Naive thymus-derived CD4-positive, alpha-beta T cell (primary cell): ENCODE data around the gene ARFGAP1. TPM values are rescaled to one million over a fixed set of nuclear protein-coding genes. Genes with fewer than 3 reads are reported as not detected.

Experiments used
- ATAC-seq: fragments of 150-1000 bp; cut with Tn5 transposase; 2 replicates; pipeline ENCODE4 v1.10.0; 2021; ENCODE audit warnings: mild to moderate bottlenecking, moderate library complexity
- CTCF ChIA-PET: fragments of 350-600 bp; sonication (Branson Sonifier 250); formaldehyde crosslinking; loops from one replicate; lab custom pipeline; 2021; ENCODE audit warnings: antibody characterized with exemption; lab: Charles Lee
- POLR2A ChIA-PET: fragments of 350-600 bp; sonication (Branson Sonifier 250); formaldehyde crosslinking; loops from one replicate; lab custom pipeline; 2021; ENCODE audit warnings: antibody characterized with exemption, inconsistent platforms; lab: Charles Lee
- DNase-seq, 9 donors: peaks; one replicate each; pipeline versions ENCODE4 v3.0.0 to v3.0.0-alpha.2; 2020 to 2022; ENCODE audit warnings: mixed read lengths in 1 of 9
- H3K27ac ChIP-seq: one replicate; pipeline ENCODE4 v1.7.0; 2013; ENCODE audit warnings: mild to moderate bottlenecking, low read depth, low read length, moderate library complexity
- H3K27me3 ChIP-seq, 2 donors: one replicate each; pipeline ENCODE4 v1.7.0; 2013; ENCODE audit warnings: low read length in 2 of 2, mild to moderate bottlenecking in 2 of 2, moderate library complexity in 2 of 2; ENCODE audit not compliant: control insufficient read depth in 2 of 2, insufficient read depth in 2 of 2
- H3K36me3 ChIP-seq, 3 experiments: 1 replicate in 2 of 3; 2 replicates in 1 of 3; pipeline ENCODE4 v1.7.0; 2013; ENCODE audit warnings: low read length in 3 of 3, mild to moderate bottlenecking in 3 of 3, moderate library complexity in 1 of 3; ENCODE audit not compliant: insufficient read depth in 3 of 3, control insufficient read depth in 2 of 3
- H3K4me1 ChIP-seq, 2 donors: one replicate each; pipeline ENCODE4 v1.7.0; 2013; ENCODE audit warnings: low read length in 2 of 2, mild to moderate bottlenecking in 2 of 2, moderate library complexity in 1 of 2; ENCODE audit not compliant: control insufficient read depth in 2 of 2, insufficient read depth in 2 of 2
- H3K4me3 ChIP-seq: 2 replicates; pipeline ENCODE4 v1.7.0; 2013; ENCODE audit warnings: mild to moderate bottlenecking, low read length
- H3K9me3 ChIP-seq, 3 experiments: 1 replicate in 2 of 3; 2 replicates in 1 of 3; pipeline ENCODE4 v1.7.0; 2013; ENCODE audit warnings: low read length in 3 of 3; ENCODE audit not compliant: control insufficient read depth in 2 of 3
- H3K27ac Mint-ChIP-seq, 9 donors: one replicate each; pipeline ENCODE4 v1.8.0; 2020 to 2022; ENCODE audit warnings: mixed read lengths in 9 of 9, mild to moderate bottlenecking in 8 of 9, moderate library complexity in 5 of 9, inconsistent platforms in 2 of 9
- H3K27me3 Mint-ChIP-seq, 5 donors: one replicate each; pipeline ENCODE4 v1.8.0; 2021 to 2022; ENCODE audit warnings: mixed read lengths in 5 of 5, mild to moderate bottlenecking in 1 of 5
- H3K36me3 Mint-ChIP-seq, 5 donors: one replicate each; pipeline ENCODE4 v1.8.0; 2020 to 2022; ENCODE audit warnings: mixed read lengths in 5 of 5, mild to moderate bottlenecking in 3 of 5, inconsistent platforms in 1 of 5
- H3K4me1 Mint-ChIP-seq, 7 donors: one replicate each; pipeline ENCODE4 v1.8.0; 2020 to 2022; ENCODE audit warnings: mixed read lengths in 7 of 7, mild to moderate bottlenecking in 3 of 7, inconsistent platforms in 1 of 7
- H3K4me3 Mint-ChIP-seq, 10 donors: one replicate each; pipeline ENCODE4 v1.8.0; 2020 to 2022; ENCODE audit warnings: mild to moderate bottlenecking in 10 of 10, mixed read lengths in 10 of 10, moderate library complexity in 6 of 10, inconsistent platforms in 2 of 10
- H3K9me3 Mint-ChIP-seq, 11 donors: one replicate each; pipeline ENCODE4 v1.8.0; 2020 to 2022; ENCODE audit warnings: mixed read lengths in 11 of 11, mild to moderate bottlenecking in 4 of 11, inconsistent platforms in 1 of 11, moderate library complexity in 1 of 11
- intact Hi-C, 2 donors: fragments of 100-400 bp; cut with micrococcal nuclease; formaldehyde crosslinking; loops; one replicate each; pipeline ENCODE4 v1.15.1; 2023
- polyA plus RNA-seq, 2 donors: library from polyadenylated mRNA; unstranded; fragments of 300-500 nt; fragmentation: Illumina TruSeq; gene quantifications; one replicate each; pipeline ENCODE4 v1.2.3, GENCODE V29; 2021
- total RNA-seq, 6 experiments: library from RNA in 5 of 6; stranded (reverse) in 5 of 6; gene quantifications; 1 replicate in 5 of 6; 2 replicates in 1 of 6; pipeline ENCODE4 v1.2.3 and lab custom pipeline; 2021 to 2026

Gene ARFGAP1
- total and polyA plus RNA-seq, 7 experiments from 2014 or later, result 15.9 to 119 (median 105) TPM

DNA sequence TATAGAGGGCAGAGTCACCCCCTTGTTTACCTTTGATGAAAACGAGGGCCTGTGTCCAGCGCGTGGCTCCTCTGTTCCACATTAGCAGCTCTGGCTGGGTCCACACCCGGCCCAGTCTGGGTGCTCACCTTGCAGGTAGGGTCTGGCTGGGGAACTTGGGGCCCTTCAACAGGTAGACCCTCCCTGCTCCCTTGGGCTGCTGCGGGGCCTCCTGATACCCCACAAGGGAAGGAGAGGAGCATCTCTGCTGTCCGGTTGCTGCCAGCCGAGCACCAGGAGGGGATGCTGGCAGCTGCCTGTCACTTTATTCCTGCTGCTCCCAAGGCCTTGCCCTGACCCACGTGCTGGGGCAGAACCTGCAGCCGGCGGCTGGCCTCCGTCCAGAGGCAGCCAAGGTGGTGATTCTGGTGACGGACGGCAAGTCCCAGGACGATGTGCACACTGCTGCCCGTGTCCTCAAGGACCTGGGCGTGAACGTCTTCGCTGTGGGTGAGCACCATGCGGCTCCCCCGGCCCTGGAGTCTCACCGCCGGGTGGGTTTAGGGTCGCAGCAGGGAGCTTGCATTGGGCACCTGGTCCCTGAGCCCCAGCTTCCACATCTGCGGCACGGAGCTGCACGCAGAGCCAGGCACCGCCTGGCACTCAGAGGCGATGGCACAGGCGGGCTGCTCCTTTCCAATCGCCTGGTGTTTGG is 35.8 kb downstream of the ARFGAP1 start:
- Histone ChIP-seq H3K27me3 (no peaks in the 10 kb centered on the region), H3K27ac (no peak overlapping the region), H3K4me3 (no peak overlapping the region), H3K9me3 (no peaks in the 10 kb centered on the region), H3K36me3 (no peaks in the 10 kb centered on the region), H3K4me1 (no peaks in the 10 kb centered on the region)
- Mint-ChIP-seq H3K4me1 (peaks cover 0 to 4% (median 0%) of the 10 kb centered on the region in 7 donors), H3K9me3 (no peaks in the 10 kb centered on the region), H3K27ac (no peak overlapping the region), H3K27me3 (peaks cover 0 to 16% (median 0%) of the 10 kb centered on the region in 5 donors), H3K4me3 (no peak overlapping the region), H3K36me3 (no peaks in the 10 kb centered on the region)
- POLR2A ChIA-PET, result no interaction called here
- DNase-seq (no peak), ATAC-seq (no peak)
- CTCF ChIA-PET, result no interaction called here
- intact Hi-C loops, result no loop called here

GRCh38 chr20:63309261-63310071 is 36.9 kb downstream of the ARFGAP1 start:
- H3K27me3 ChIP-seq, result no peaks in the 10 kb centered on the region
- CTCF ChIA-PET, result interaction anchor here (0.7 kb wide), 1 partner anchor 10 kb away, joined by 3 read pairs; no protein-coding TSS in a partner anchor
- H3K4me3 ChIP-seq, result no peak overlapping the region
- Mint-ChIP-seq H3K27me3 (peaks cover 0 to 16% (median 0%) of the 10 kb centered on the region in 5 donors), H3K9me3 (no peaks in the 10 kb centered on the region), H3K4me1 (peaks cover 0 to 4% (median 0%) of the 10 kb centered on the region in 7 donors), H3K36me3 (no peaks in the 10 kb centered on the region), H3K4me3 (no peak overlapping the region), H3K27ac (no peak overlapping the region)
- intact Hi-C loops, result no loop called here
- no peaks in the 10 kb centered on the region for H3K9me3 ChIP-seq
- no peaks in the 10 kb centered on the region for H3K36me3 ChIP-seq
- H3K27ac ChIP-seq, result no peak overlapping the region
- DNase-seq (peak in 2 of 9 donors; percentile 36 to 40), ATAC-seq (no peak)
- POLR2A ChIA-PET, result no interaction called here
- no peaks in the 10 kb centered on the region for H3K4me1 ChIP-seq

- Histone ChIP-seq H3K36me3 (no peaks in the 10 kb centered on the region), H3K4me1 (no peaks in the 10 kb centered on the region), H3K9me3 (no peaks in the 10 kb centered on the region), H3K27ac (no peak overlapping the region), H3K27me3 (no peaks in the 10 kb centered on the region), H3K4me3 (no peak overlapping the region)
- intact Hi-C loops, result no loop called here
- POLR2A ChIA-PET, result no interaction called here
- Mint-ChIP-seq H3K4me1 (no peaks in the 10 kb centered on the region), H3K27me3 (peaks cover 0 to 11% (median 0%) of the 10 kb centered on the region in 5 donors), H3K36me3 (no peaks in the 10 kb centered on the region), H3K27ac (no peak overlapping the region), H3K9me3 (no peaks in the 10 kb centered on the region), H3K4me3 (no peak overlapping the region)
- DNase-seq, result no peak
- no peak for ATAC-seq
- CTCF ChIA-PET, result no interaction called here
These were observed 37.8 kb downstream of the ARFGAP1 start for GRCh38 chr20:63310265-63310991.

DNA sequence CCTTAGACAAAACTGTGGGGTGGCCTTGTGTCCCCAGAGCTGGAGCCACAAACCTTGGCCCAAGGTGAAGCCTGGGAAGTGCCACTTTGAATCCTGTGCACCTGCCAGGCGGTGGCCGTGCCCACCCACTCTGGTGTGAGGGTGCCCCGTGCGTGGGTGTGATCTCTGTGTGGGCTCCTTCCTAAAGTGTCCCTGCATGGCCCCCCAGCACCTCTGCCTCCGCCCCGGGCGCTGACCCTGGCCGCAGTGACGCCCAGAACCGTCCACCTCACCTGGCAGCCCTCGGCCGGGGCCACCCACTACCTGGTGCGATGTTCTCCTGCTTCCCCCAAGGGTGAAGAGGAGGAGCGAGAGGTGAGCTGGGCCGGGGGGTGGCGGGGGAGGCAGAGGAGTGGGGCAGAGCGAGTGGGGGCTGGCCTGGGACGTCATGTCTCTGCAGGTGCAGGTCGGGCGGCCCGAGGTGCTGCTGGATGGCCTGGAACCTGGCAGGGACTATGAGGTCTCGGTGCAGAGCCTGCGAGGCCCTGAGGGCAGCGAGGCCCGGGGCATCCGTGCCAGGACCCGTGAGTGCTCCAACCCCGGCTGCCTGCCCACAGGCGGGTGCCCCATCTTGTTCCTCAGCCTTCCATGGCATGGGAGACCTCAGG is 38.7 kb downstream of the ARFGAP1 start:
- H3K4me3 Mint-ChIP-seq, result no peak overlapping the region
- DNase-seq (no peak), ATAC-seq (no peak)
- no peaks in the 10 kb centered on the region for H3K9me3 ChIP-seq
- no peak overlapping the region for H3K27ac Mint-ChIP-seq
- H3K4me1 Mint-ChIP-seq, result no peaks in the 10 kb centered on the region
- no peak overlapping the region for H3K27ac ChIP-seq
- no peaks in the 10 kb centered on the region for H3K36me3 Mint-ChIP-seq
- no peaks in the 10 kb centered on the region for H3K9me3 Mint-ChIP-seq
- no peaks in the 10 kb centered on the region for H3K27me3 ChIP-seq
- ChIA-PET POLR2A (no interaction called here), CTCF (no interaction called here)
- intact Hi-C loops, result no loop called here
- peaks cover 0 to 11% (median 0%) of the 10 kb centered on the region in 5 donors for H3K27me3 Mint-ChIP-seq
- no peaks in the 10 kb centered on the region for H3K4me1 ChIP-seq
- H3K4me3 ChIP-seq, result no peak overlapping the region
- H3K36me3 ChIP-seq, result no peaks in the 10 kb centered on the region

DNA sequence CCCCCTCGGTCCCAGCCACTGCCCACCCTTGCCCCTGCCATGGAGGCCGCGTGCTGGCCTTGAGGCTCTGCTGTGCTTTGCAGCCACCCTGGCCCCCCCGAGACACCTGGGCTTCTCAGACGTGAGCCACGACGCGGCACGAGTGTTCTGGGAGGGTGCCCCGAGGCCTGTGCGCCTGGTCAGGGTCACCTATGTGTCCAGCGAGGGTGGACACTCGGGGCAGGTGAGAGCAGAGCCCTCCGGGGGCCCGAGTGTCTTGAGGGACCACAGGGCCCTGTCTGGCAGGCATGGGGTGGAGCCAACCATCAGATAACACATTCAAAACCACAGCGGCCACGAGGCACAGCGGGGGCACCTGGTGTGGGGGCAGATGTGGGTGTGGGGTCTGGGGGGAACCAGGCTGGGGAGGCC is 39.2 kb downstream of the ARFGAP1 start:
- H3K27ac Mint-ChIP-seq, result no peak overlapping the region

GRCh38 chr20:63312273-63312672 is 39.7 kb downstream of the ARFGAP1 start:
- no peak overlapping the region for H3K27ac ChIP-seq
- no peaks in the 10 kb centered on the region for H3K36me3 ChIP-seq
- POLR2A ChIA-PET, result no interaction called here
- no peak for ATAC-seq
- Mint-ChIP-seq H3K36me3 (no peaks in the 10 kb centered on the region), H3K4me3 (no peak overlapping the region), H3K27ac (no peak overlapping the region), H3K9me3 (no peaks in the 10 kb centered on the region), H3K27me3 (peaks cover 0 to 11% (median 0%) of the 10 kb centered on the region in 5 donors), H3K4me1 (no peaks in the 10 kb centered on the region)
- no peaks in the 10 kb centered on the region for H3K4me1 ChIP-seq
- no peaks in the 10 kb centered on the region for H3K27me3 ChIP-seq
- no peak overlapping the region for H3K4me3 ChIP-seq
- CTCF ChIA-PET, result no interaction called here
- DNase-seq, result no peak
- no peaks in the 10 kb centered on the region for H3K9me3 ChIP-seq
- intact Hi-C loops, result no loop called here

More for the DNA sequence above, 39.2 kb downstream of the ARFGAP1 start:
- H3K27ac ChIP-seq, result no peak overlapping the region
- H3K36me3 ChIP-seq, result no peaks in the 10 kb centered on the region
- no peaks in the 10 kb centered on the region for H3K9me3 Mint-ChIP-seq
- ATAC-seq (no peak), DNase-seq (no peak)
- POLR2A ChIA-PET, result no interaction called here
- no peaks in the 10 kb centered on the region for H3K4me1 Mint-ChIP-seq
- CTCF ChIA-PET, result no interaction called here
- H3K27me3 Mint-ChIP-seq, result peaks cover 0 to 11% (median 0%) of the 10 kb centered on the region in 5 donors
- H3K36me3 Mint-ChIP-seq, result no peaks in the 10 kb centered on the region
- no peaks in the 10 kb centered on the region for H3K4me1 ChIP-seq
- H3K27me3 ChIP-seq, result no peaks in the 10 kb centered on the region
- no peak overlapping the region for H3K4me3 Mint-ChIP-seq
- intact Hi-C loops, result no loop called here
- H3K9me3 ChIP-seq, result no peaks in the 10 kb centered on the region
- H3K4me3 ChIP-seq, result no peak overlapping the region
